Measurements from ENCODE around the gene TLCD4. TPM values are rescaled to one million over a fixed set of nuclear protein-coding genes. Genes with fewer than 3 reads are reported as not detected.
A peak's percentile ranks its signal among the peaks of the same experiment; 100 is the strongest.

The TLCD4 gene
- total RNA-seq, 1 donor from 2014 or later = 6.2 TPM

DNA sequence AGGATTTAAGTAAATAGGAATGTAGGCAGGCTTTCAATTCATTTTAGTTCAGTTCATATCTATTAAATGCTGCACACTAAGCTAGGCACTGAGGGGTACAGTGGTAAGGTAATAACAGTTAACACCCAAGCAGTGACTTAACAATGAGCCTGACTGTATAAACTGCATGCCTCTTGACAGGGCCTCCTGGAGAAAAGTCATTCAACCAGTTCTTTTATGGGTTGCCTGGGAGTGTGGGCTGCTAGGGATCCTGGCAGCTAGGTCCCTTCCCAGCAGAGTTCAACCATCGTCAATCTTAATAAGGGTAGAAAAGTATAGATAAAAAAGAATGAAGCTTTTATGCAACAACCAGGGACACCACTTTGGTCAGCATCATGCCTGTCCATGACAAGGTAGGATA, 36.3 kb upstream of the TLCD4 start:
- Mint-ChIP-seq H3K4me1 (peaks cover 4% of the 10 kb centered on the region), H3K36me3 (no peaks in the 10 kb centered on the region), H3K27ac (no peak overlapping the region), H3K4me3 (no peak overlapping the region), H3K27me3 (ENCODE audit: low read depth) (no peaks in the 10 kb centered on the region), H3K9me3 (no peaks in the 10 kb centered on the region)
- no peak for DNase-seq (ENCODE audit: low spot score in 2 of 2, unreplicated experiment in 2 of 2)
- TF ChIP-seq, protein P1, sequence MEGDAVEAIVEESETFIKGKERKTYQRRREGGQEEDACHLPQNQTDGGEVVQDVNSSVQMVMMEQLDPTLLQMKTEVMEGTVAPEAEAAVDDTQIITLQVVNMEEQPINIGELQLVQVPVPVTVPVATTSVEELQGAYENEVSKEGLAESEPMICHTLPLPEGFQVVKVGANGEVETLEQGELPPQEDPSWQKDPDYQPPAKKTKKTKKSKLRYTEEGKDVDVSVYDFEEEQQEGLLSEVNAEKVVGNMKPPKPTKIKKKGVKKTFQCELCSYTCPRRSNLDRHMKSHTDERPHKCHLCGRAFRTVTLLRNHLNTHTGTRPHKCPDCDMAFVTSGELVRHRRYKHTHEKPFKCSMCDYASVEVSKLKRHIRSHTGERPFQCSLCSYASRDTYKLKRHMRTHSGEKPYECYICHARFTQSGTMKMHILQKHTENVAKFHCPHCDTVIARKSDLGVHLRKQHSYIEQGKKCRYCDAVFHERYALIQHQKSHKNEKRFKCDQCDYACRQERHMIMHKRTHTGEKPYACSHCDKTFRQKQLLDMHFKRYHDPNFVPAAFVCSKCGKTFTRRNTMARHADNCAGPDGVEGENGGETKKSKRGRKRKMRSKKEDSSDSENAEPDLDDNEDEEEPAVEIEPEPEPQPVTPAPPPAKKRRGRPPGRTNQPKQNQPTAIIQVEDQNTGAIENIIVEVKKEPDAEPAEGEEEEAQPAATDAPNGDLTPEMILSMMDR (IDR thresholded peaks at IDR 0.05; ENCODE audit: unreplicated experiment) = no peak

DNA sequence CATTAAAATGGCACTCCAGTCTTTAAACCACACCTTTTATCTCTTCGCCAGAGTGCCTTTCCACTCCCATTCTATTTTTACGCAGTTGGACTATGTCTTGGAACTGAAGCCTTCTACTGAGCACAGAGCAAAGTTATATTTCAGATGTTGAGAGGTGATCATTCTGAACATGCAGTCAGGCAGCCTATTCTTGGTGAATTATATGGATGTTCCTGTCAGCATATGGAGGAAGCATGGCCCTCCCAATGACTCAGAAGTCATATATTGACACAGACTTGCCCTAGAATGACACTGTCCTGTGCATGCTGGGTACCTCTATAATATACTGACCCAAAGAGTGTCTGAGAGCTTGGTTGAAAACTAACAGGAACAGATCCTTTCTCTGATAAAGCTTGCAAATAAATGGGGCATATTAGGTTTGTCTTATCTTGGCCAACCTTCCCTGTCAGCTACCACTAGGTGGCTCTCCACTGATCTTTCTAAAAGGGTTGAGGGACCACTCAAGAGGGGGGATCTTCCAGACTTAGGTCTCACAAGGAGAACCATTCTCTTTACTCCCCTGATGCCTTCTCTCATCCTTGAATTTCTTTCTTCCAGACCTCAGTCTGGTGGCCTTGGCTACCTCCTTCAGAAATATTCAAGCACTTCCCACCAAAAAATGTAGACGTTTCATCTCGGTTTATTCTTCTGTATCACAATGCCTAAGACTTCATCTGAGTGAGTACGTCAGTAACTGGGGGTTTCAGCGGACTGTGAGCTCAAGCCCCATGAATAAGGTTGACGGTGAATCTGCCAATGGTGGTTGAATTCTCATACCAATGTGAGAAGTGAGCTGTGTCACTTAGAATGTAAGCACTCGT, 32.6 kb upstream of the TLCD4 start:
- peaks cover 12% of the 10 kb centered on the region for H3K4me1 Mint-ChIP-seq
- DNase-seq (ENCODE audit: low spot score in 2 of 2, unreplicated experiment in 2 of 2) = no peak
- no peak overlapping the region for H3K4me3 Mint-ChIP-seq
- H3K27ac Mint-ChIP-seq = no peak overlapping the region
- H3K36me3 Mint-ChIP-seq = peaks cover 2% of the 10 kb centered on the region
- no peaks in the 10 kb centered on the region for H3K27me3 Mint-ChIP-seq (ENCODE audit: low read depth)
- TF ChIP-seq, protein P1 (IDR thresholded peaks at IDR 0.05; ENCODE audit: unreplicated experiment) = peak; percentile 40
- peaks cover 3% of the 10 kb centered on the region for H3K9me3 Mint-ChIP-seq

- no peak for DNase-seq (ENCODE audit: low spot score in 2 of 2, unreplicated experiment in 2 of 2)
- peaks cover 2% of the 10 kb centered on the region for H3K36me3 Mint-ChIP-seq
- H3K27ac Mint-ChIP-seq = peak overlapping the region; percentile 41
- H3K27me3 Mint-ChIP-seq (ENCODE audit: low read depth) = no peaks in the 10 kb centered on the region
- TF ChIP-seq, protein P1 (IDR thresholded peaks at IDR 0.05; ENCODE audit: unreplicated experiment) = no peak
- H3K9me3 Mint-ChIP-seq = peaks cover 10% of the 10 kb centered on the region
- no peak overlapping the region for H3K4me3 Mint-ChIP-seq
- H3K4me1 Mint-ChIP-seq = peaks cover 12% of the 10 kb centered on the region
Observed at GRCh38 chr1:95085376-95085775, 31.8 kb upstream of the TLCD4 start.

GRCh38 chr1:95086949-95087533, 30.1 kb upstream of the TLCD4 start:
- no peak for DNase-seq (ENCODE audit: low spot score in 2 of 2, unreplicated experiment in 2 of 2)
- Mint-ChIP-seq H3K4me1 (peaks cover 12% of the 10 kb centered on the region), H3K27me3 (ENCODE audit: low read depth) (no peaks in the 10 kb centered on the region), H3K4me3 (no peak overlapping the region), H3K27ac (peak overlapping the region; percentile 62), H3K9me3 (peaks cover 16% of the 10 kb centered on the region), H3K36me3 (peaks cover 2% of the 10 kb centered on the region)
- TF ChIP-seq, protein P1 (IDR thresholded peaks at IDR 0.05; ENCODE audit: unreplicated experiment) = no peak

GRCh38 chr1:95088303-95088702, 28.9 kb upstream of the TLCD4 start:
- Mint-ChIP-seq H3K36me3 (peaks cover 2% of the 10 kb centered on the region), H3K27me3 (ENCODE audit: low read depth) (no peaks in the 10 kb centered on the region), H3K9me3 (peaks cover 16% of the 10 kb centered on the region), H3K4me3 (no peak overlapping the region), H3K27ac (no peak overlapping the region), H3K4me1 (peaks cover 12% of the 10 kb centered on the region)
- TF ChIP-seq, protein P1 (IDR thresholded peaks at IDR 0.05; ENCODE audit: unreplicated experiment) = no peak
- no peak for DNase-seq (ENCODE audit: low spot score in 2 of 2, unreplicated experiment in 2 of 2)

Data from mesothelial cell of epicardium (in vitro differentiated cells).